Retinal pigment epithelial cell (primary cell): Measurements from ENCODE around the gene DNM2.

Source experiments
- DNase-seq: peaks from one replicate; pipeline ENCODE4 v3.0.0-alpha.2; 2010; ENCODE audit warnings: low read depth
- H3K4me3 ChIP-seq: 2 replicates; pipeline ENCODE4 v1.5.1; 2011; ENCODE audit warnings: mild to moderate bottlenecking, low read length, control low read depth, moderate library complexity
- CTCF ChIP-seq: conservative IDR thresholded peaks from 2 replicates; pipeline ENCODE4 v1.5.1; 2011; ENCODE audit warnings: low read depth, low read length, control low read depth, inconsistent platforms

The DNM2 gene

GRCh38 chr19:10774893-10775292 lies 57.0 kb downstream of the DNM2 start:
- DNase-seq = no peak
- no peak for TF ChIP-seq CTCF
- H3K4me3 ChIP-seq = no peak overlapping the region

GRCh38 chr19:10776900-10777650 lies 59.2 kb downstream of the DNM2 start:
- H3K4me3 ChIP-seq = no peak overlapping the region
- no peak for TF ChIP-seq CTCF
- no peak for DNase-seq

- H3K4me3 ChIP-seq = no peak overlapping the region
- no peak for DNase-seq
- TF ChIP-seq CTCF = no peak
Measured at GRCh38 chr19:10780368-10780767, 62.5 kb downstream of the DNM2 start.

- DNase-seq = no peak
- TF ChIP-seq CTCF = no peak
- no peak overlapping the region for H3K4me3 ChIP-seq
Measured at GRCh38 chr19:10782795-10783194, 64.9 kb downstream of the DNM2 start.

- no peak for DNase-seq
- no peak overlapping the region for H3K4me3 ChIP-seq
- TF ChIP-seq CTCF = no peak
Measured at GRCh38 chr19:10784257-10784656, 66.4 kb downstream of the DNM2 start.

- no peak for DNase-seq
- TF ChIP-seq CTCF = no peak
- H3K4me3 ChIP-seq = no peak overlapping the region
Measured at GRCh38 chr19:10788146-10788545, 70.3 kb downstream of the DNM2 start.

GRCh38 chr19:10789866-10790265 lies 72.0 kb downstream of the DNM2 start:
- TF ChIP-seq CTCF = no peak
- no peak for DNase-seq
- H3K4me3 ChIP-seq = no peak overlapping the region
